GM19438 (cell line): Measurements from ENCODE around the gene PPP1R14C.
"Not testable (repeated sequence)": the region's sequence is repeated elsewhere in the genome, so short reads cannot be mapped to it uniquely, and the experiment has no call there.

ENCODE experiments used
- ATAC-seq: cut with Tn5 transposase; IDR thresholded peaks from one replicate; pipeline ENCODE4 v1.9.1; 2021; ENCODE audit warnings: low read depth; ENCODE audit not compliant: unreplicated experiment

PPP1R14C gene

DNA sequence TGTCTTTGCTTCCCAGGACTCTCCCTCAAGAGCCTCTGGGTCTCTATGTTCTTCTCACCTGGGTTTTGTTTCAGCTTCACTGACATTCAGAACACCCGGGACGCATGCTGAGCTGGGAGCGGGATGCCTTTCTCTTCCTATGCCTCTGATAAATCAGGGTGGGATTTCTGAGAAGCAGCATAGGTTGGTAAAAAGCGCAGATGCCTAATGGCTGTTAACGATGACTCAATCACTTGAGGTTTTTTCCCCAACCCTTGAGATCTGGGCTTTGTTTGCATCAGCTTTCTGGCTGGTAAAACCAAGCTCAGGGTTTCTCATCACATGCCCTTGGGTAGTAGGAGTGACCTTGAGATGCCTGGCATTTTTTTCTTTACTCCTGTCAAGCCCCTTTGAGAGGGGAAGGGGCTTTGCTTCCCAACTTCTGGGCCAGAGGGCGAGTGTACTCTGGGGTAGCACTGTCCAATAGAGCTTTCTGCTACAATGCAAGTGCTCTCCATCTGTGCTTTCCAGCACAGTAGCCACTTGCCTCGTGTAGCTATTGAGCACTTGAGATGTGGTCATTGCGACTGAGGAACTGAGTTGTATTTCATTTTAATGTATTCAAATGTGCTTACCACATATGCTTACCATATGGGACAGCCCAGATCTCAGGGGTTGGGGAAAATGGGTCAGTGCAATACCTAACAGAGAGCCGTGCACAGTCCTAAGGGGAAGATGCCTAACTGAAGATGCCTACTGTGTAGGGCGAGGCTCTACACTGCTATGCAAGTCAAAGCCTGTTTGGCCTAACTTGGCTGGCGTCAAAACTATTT lies 69.1 kb downstream of the PPP1R14C start:
- no peak for ATAC-seq

DNA sequence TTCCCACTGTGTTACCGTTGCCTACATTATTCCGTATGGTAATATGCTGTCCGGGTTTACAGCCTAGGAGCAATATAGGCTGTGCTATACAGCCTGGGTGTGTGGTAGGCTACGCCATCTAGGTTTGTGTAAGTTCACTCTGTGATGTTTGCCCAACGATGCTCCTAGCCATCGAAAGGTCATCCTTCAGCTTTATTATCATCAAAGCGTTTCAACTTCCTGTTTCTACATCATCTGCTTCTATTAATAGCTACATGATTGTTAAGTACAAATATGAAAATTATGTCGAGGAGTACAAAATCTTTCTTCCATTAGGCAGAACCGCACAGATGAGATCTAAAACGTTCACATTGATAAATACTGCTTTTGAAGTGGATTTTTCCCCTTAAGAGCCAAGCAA lies 69.9 kb downstream of the PPP1R14C start:
- no peak for ATAC-seq

DNA sequence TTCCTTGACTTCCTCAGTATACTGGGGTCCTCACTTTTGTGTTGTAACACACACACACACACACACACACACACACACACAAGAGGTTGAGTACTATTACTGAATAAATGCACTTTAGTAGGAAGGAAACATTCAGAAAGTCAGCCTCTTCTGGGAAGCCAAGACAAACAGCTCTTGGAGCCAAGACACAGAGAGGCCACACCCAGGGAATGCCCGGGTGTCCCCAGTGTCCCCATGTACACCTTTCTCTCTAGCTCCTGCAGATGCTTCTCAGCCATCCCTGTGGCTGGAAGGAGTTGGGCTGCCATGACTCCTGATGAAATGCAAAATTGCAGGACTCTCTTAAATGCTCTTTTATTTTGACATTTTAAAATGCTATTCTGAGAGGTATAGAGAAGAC lies 70.5 kb downstream of the PPP1R14C start:
- ATAC-seq, result no peak

DNA sequence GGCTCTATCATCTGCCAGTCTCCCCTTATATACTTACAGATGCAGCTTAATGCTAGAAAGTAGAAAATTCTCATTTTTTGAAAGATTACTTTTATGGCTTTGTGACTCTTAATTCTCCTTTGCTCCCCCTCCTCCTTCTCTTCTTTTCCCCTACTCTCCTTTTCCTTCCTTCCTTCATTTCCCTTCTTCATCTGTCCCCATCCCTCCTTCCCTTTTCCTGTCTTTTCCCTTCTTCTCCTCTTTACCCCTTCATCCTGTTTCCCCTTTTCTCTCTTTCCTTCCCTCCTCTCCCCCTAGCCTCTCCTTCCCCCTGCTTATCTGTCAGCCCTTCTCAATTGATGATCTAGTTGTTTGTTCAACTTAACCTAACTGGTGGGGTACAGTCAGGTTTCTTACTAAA lies 71.5 kb downstream of the PPP1R14C start:
- ATAC-seq, result no peak

DNA sequence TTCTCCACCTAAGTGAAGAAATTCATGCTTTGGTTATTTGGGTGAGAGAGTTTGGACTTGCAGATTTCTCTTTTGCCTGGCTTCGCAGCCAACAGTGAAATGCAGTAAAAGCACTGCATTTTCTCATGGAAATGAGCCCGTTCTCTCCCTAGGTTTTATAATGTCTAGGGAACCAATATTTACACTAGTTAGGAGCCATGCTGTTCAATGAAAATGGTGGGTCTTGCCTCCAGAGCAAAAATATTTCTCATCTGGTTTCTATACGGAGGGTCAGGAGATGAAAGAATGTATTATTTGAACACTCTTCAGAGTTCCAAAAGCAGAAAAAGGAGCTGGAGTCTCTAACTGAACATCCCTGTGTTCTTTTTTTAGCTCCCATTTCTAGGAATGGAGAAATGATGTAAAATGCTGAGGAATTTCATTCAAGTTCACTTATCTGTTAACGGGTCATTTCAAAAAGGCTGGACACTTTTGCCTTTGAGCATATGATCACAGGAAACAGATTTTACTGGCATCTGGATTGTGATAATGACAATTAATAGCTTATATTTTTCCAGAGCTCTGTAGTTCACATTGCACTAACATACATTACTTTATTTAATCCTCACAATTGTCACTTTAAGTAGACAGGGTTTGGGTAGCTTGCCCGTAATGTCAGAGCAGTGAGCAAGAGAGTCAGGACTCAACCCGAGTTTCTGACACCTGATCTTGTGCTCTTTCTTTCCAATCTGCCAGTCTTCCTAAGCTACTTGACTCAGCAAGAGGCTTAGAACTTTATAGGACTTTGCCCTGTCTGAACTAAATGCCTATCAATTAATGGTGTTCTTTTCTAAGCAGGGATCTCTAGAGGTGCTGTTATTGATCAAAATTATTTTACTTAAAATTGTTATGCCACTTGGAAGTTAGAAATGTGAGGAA lies 78.0 kb downstream of the PPP1R14C start:
- no peak for ATAC-seq

DNA sequence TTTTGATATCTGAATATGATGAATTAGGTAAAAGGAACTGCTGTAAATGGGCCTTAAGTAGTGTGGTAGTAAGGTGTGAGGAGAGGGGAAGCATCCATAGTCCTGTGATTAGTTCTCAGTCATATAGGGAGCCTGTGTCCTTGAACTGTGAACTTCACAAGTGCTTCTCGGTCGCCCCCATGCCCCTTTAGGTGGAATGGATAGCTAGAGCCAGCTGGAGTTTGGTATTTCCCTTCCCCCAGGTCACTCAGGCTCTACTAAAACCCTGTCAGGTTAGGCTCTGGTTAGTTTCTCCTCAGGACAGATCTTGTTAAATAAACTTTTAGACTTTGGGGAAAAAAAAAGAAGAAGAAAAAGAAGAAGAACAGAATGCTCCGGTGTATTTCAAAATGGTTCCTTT lies 82.0 kb downstream of the PPP1R14C start:
- no peak for ATAC-seq

DNA sequence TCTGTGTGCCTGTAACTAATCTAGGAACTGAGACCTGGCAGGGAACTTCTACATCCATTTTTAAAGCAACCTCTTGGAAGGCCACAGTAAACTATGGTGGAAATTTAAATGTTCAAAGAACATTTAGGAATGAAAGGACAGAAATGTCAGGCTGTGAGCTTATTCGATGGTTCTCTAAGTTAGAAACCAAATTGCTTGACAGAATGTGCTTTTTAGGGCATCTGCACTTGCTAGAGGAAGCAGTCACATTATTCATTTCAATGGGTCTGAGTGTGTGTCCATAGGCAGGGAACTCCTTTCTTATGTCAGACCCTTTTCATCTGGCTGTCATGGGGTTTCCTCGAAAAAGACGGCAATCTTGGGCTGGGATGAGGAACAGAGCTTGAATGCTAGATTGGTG lies 84.4 kb downstream of the PPP1R14C start:
- ATAC-seq, result no peak

DNA sequence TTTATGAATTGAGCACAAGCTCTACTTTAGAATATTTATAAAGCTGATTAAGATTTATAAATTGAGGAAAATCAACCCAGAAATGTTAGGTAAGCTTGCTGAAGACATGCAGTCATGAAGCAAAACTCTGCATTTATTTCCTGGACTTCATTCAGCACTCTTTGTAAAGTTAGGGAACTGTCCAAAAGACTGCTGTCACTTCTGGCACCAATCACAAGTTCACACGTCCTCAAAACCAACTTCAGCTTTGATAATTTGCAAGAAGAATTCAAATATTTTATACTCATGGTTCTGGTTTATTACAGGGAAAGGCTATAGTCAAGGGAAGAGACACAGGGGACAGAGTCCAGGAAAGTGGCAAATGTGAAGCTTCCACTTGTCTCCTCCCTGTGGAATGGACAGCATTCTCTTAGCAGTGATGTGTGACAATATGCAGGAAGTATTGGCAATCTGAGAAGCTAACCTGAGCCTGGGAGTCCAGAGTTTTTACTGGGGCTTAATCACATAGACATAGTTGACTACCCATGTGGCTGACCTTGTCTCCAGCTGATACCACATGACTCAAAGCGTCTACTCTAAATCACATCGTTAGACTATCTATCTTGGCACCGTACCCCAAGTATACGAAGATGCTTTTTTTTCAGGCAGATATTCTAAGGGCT lies 85.4 kb downstream of the PPP1R14C start:
- ATAC-seq, result no peak

DNA sequence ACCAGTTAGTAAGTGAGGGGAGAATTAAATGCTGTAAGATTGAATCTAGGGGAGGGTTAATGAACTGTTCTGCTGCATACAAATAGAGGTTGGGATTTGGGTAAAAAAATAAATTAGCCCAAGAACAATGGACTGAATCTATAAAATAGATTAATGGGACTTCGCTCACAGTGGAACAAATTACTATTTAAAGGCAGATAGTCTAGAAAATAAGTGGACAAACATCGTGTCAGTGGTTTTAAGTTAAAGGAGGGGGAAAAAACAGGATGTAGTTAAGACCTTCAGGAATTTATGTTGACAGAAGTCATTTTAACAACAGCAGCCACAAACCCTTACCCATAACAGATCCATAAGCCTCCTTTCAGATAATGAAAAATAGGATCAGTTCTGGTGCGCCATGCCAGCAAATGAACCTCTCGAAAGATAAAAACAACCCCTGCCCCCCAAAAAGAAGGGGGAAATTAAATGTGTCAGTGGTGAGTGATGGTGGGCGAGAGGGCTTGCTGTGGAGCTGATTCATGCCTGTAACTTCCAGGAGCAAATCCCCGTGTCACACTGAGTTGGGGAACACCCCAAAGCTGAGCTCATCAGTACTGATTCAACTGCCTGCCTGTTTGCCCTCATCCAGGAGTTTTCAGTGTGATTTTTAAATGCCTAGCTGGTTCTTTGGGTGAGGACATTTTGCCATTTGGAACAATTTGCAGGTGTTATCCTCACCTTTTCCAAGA lies 86.8 kb downstream of the PPP1R14C start:
- no peak for ATAC-seq

DNA sequence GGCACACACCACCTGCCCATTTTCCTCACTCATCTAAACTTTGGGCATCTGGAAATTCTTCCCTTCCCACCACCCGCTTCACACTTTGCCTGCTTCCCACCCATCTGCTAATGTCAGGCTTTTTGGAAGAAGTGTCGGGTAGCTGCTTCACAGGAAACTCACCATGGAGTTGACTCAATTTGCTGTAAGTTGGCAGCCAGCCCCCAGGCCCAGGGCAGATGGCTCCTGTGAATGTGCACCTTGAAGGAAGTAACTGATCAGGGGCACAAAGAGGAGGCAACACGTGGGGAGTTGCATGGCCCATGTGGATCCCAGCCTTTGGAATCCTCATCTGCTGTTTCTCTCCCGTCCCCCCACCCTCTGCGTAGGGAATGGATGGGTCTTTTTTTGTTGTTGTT lies 87.3 kb downstream of the PPP1R14C start:
- no peak for ATAC-seq

DNA sequence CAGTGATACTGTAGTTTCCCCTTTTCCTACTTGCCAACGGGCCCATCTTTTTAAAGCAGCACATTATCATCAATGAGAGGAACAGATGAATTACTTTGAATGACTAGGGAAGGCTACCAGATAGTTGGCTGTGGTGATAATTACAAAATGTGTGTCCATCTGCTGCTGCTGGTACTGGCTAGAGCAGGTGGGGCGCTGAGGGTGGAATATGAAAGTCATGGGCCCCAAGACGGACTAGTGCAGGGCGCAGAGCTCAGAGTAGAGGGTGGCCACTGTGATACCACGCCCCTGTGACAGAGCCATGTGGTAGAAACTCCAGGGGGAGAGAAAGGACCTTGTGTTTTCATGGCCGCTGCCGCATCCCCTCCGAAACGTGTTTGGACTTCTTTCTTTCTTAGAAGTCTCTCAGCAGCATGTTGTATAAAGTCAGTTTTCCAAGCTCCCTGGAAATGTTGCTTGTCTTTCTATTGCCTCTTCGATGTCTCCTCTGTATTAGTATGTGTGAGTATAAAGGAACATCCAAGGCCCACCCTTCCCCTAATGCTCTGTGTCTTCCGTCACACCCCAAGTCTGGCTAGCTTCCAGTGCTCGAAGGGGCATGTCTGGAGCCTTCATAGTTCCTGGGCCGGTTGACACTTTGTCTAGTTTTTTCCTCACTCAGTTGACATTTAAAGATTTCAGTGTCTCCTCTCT lies 88.1 kb downstream of the PPP1R14C start:
- ATAC-seq, result no peak

DNA sequence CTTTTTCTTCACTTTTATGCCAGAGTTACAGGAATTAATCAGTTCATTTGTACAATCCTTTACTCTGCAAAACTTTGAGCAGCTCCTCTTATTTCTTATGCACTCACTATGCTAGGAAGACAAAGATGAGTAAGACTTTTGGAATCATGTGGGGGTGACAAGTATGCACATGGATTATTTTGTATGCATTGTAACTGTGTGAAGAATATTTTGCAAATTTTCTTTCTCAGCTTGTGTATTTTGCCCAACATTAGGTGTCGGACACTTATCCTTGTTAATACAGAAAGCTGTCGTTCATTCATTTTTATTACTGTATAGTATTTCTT lies 88.6 kb downstream of the PPP1R14C start:
- ATAC-seq, result no peak

DNA sequence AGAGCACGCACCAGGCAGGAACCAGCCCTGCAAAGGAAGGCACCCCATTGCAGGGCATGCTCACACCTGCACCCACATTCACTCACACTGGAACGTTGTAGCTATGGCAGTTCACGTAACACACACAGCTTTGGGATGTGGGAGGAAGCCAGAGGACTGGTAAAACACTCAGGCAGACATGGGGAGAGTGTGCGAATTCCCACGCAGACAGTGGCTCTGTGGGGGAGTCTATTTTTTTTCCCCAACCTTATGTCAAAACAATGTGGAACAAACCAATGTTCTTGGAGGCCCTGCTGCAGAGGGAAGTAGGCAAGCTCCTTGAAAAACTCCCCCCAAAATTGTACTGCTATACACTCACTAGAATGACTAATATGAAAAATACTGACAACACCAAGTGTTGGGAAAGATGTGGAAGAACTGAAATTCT lies 91.0 kb downstream of the PPP1R14C start:
- ATAC-seq, result no peak

DNA sequence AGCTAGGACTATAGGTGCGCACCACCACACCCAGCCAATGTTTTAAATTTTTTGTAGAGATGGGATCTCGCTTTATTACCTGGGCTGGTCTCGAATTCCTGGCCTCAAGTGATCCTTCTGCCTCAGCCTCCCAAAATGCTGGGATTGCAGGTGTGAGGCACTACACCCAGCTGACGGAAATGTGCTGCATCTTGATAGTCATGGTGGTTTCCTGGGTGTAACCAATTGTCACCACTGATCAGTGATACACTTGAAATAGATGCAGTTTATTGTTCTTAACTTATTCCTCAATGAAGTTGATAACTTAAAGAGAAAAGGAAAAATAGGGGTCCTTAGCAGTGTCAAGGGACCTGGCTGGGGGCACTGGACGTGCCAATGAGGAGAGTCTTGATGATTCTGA lies 92.4 kb downstream of the PPP1R14C start:
- ATAC-seq, result no peak

DNA sequence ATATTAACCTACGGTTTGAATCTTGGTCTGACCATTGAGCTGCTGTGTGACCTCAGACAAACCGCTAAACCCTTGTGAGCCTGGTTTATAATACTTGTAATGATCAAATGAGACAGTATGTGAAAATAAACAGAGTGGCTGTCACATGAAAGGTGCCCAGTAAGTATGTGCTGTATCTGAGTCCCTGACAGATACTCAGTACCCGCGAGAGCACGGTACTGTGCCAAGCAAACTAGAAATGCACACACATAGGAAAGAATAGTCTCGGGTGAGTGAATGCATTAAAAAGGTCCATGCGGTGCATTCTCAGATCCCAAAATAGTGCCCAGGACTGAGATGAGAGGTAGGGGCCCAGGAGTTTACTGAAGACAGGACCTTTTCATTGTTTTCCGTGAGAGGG lies 93.3 kb downstream of the PPP1R14C start:
- ATAC-seq, result no peak

DNA sequence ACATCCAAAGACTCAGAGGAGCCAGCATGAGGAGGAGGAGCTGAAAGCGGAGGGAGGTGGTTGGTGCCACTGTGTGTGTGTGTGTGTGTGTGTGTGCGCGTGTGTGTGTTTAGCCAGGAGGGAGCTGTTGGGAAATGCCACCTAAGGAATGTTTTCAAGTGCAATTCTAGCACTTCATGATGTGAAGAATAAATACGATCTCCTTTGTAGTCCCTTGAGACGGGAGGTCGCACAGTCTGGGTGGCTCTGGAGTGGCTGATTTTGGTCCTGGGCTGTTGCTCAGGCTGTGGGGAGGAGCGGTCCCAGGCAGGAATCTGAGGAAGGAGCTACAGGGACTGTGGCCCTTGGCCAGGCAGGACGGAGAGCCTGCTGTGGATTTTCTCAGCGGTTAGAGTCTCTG lies 93.7 kb downstream of the PPP1R14C start:
- no peak for ATAC-seq

DNA sequence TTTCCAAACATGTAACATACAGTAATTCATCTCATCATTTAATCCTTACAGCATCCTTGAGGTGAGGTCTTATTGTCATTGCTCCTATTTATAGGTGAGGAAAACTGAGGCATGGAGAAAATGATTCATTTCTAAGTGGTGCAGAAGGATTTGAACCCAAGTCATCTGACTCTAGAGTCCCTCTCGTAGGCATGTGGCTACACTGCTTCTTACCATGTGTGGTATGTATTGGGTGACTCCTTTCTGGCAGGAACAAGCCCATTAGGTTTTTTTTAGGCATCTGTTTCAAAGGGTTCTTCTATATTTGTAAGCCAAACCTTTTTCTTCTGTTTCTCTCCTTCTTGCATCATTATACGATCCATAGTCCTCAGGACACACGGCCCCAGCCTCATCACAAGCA lies 94.8 kb downstream of the PPP1R14C start:
- ATAC-seq, result no peak

DNA sequence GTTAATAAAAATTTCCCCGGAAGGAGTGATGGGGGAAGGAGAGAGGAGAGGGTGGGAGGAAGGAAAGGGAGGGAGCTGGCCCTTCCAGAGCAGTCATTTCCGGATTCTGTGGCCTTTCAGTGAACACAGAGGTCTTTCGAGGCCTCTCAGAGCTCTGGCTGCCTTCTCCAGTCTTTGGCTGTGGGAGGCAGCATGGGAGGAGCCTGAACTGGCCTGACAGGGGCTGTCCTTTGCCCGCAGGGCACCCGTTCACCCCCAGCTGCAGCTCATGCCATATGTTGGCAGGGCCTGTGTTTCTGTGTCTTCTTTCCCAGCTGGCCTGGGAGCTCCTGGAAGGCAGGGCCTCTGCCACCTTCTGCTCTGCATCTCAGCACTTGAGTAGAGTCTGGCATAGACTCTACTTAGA lies 95.5 kb downstream of the PPP1R14C start:
- ATAC-seq, result no peak

DNA sequence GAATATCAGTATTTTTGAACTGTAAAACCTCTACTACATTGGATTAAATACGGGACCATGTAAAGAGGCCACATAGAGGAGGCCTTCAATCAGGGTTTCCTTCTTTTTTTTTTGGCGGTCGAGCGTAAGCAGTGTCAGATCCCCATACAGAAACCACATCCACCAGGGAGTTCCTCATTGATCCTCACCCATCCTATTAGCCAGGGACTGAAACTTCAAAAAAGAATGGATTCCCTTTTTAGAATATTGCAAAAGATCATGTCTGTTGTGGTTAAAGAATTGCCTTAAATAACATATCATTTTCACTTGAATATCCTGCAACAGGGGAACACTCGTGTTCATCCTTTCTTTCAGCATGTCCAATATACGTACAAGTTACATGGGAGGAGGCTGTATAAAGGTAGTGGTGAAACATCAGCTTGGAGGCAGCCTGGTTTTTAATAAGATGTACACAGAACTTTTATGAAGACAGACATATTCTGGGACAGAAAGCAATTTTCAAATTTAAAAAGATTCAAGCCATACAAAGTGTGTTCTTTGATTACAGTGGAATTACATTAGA lies 96.1 kb downstream of the PPP1R14C start:
- no peak for ATAC-seq

DNA sequence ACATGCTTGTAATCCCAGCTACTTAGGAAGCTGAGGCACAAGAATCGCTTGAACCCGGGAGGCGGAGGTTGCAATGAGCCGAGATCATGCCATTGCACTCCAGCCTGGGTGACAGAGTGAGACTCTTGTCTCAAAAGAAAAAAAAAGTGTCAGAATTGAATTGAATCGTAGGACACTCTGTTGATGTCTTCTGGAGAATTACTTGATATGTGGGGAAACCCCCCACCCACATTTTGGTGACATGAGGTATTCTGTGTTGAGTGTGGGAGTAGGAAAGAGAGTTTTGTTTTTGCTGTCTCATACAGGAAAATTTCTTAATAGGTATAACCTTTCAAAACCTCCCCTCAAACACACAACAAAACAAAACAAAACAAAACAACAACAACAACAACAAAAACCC lies 98.9 kb downstream of the PPP1R14C start:
- not testable (repeated sequence) for ATAC-seq
